HepG2 (cell line): Measurements from ENCODE around the gene ECSCR. TPM values are rescaled to one million over a fixed set of nuclear protein-coding genes. Genes with fewer than 3 reads are reported as not detected.

Source experiments
- AKAP8 ChIP-seq: sonication (generic); formaldehyde crosslinking; IDR thresholded peaks from 2 replicates; pipeline ENCODE4 v1.5.1; 2020; ENCODE audit warnings: mild to moderate bottlenecking, missing genetic modification reagents
- ARID5B ChIP-seq: IDR thresholded peaks from 2 replicates; pipeline ENCODE4 v1.4.0; 2020; ENCODE audit warnings: mild to moderate bottlenecking, missing genetic modification reagents
- FOXJ3 ChIP-seq: sonication (generic); formaldehyde crosslinking; IDR thresholded peaks from 2 replicates; pipeline ENCODE4 v1.4.0; 2020; ENCODE audit warnings: missing genetic modification reagents, mild to moderate bottlenecking, borderline replicate concordance
- GABPB1 ChIP-seq: IDR thresholded peaks from 2 replicates; pipeline ENCODE4 v1.6.1; 2016; ENCODE audit warnings: mild to moderate bottlenecking, missing genetic modification reagents, moderate library complexity, missing compliant biosample characterization
- GATAD1 ChIP-seq: IDR thresholded peaks from 2 replicates; pipeline ENCODE4 v1.6.1; 2016; ENCODE audit warnings: missing genetic modification reagents, missing compliant biosample characterization
- IRF2 ChIP-seq: IDR thresholded peaks from 2 replicates; pipeline ENCODE4 v1.6.1; 2018; ENCODE audit warnings: missing genetic modification reagents, missing compliant biosample characterization
- MED13 ChIP-seq: sonication (generic); formaldehyde crosslinking; IDR thresholded peaks from 2 replicates; pipeline ENCODE4 v1.5.0; 2020; ENCODE audit warnings: missing genetic modification reagents
- MEIS1 ChIP-seq: sonication (generic); formaldehyde crosslinking; IDR thresholded peaks from 2 replicates; pipeline ENCODE4 v1.9.0; 2021; ENCODE audit warnings: mild to moderate bottlenecking, missing genetic modification reagents, moderate library complexity, borderline replicate concordance
- MTA1 ChIP-seq: sonication (generic); formaldehyde crosslinking; IDR thresholded peaks from 2 replicates; pipeline ENCODE4 v1.4.0; 2020; ENCODE audit warnings: missing genetic modification reagents, mild to moderate bottlenecking, borderline replicate concordance
- NCOA2 ChIP-seq: sonication (generic); formaldehyde crosslinking; IDR thresholded peaks from 2 replicates; pipeline ENCODE4 v1.8.0; 2022; ENCODE audit warnings: inconsistent platforms
- TBL1XR1 ChIP-seq: fragments of 150-350 bp; IDR thresholded peaks from 2 replicates; pipeline ENCODE4 v1.6.1; 2014; ENCODE audit warnings: borderline replicate concordance, low read length; ENCODE audit not compliant: partially characterized antibody
- ZNF569 ChIP-seq: sonication (generic); formaldehyde crosslinking; IDR thresholded peaks from 2 replicates; pipeline ENCODE4 v1.5.0; 2020; ENCODE audit warnings: mild to moderate bottlenecking, missing genetic modification reagents, moderate library complexity, borderline replicate concordance
- ZNF737 ChIP-seq: sonication (generic); formaldehyde crosslinking; IDR thresholded peaks from 2 replicates; pipeline ENCODE4 v1.5.0; 2020; ENCODE audit warnings: missing genetic modification reagents, mild to moderate bottlenecking, borderline replicate concordance
- ZNF747 ChIP-seq: sonication (generic); formaldehyde crosslinking; IDR thresholded peaks from 2 replicates; pipeline ENCODE4 v1.8.1; 2023; ENCODE audit warnings: missing genetic modification reagents, mild to moderate bottlenecking, borderline replicate concordance
- ZSCAN5A ChIP-seq: sonication (generic); formaldehyde crosslinking; IDR thresholded peaks from 2 replicates; pipeline ENCODE4 v1.8.0; 2022; ENCODE audit warnings: mild to moderate bottlenecking, missing genetic modification reagents, borderline replicate concordance
- polyA plus RNA-seq, 8 experiments: library from polyadenylated mRNA; depleted of rRNA in 3 of 8; stranded (reverse) in 7 of 8; unstranded in 1 of 8; fragments of >200 nt; fragmentation: Illumina TruSeq in 4 of 8; extraction: Trizol in 4 of 8; gene quantifications; 2 replicates each; pipeline versions ENCODE4 v1.2.1 to v1.2.3, GENCODE V29; 2011 to 2016; ENCODE audit warnings: low read depth in 4 of 8, missing spikeins in 1 of 8, mixed read lengths in 1 of 8; ENCODE audit not compliant: insufficient read depth in 1 of 8
- total RNA-seq, 5 experiments: library from RNA; depleted of rRNA; stranded (reverse); fragments of >200 nt; fragmentation: Illumina TruSeq; extraction: Trizol; gene quantifications; 2 replicates each; pipeline ENCODE4 v1.2.3, GENCODE V29; 2016; ENCODE audit warnings: low read depth in 1 of 5
- TF ChIP-seq, protein P1 (sequence below): sonication (generic); formaldehyde crosslinking; conservative IDR thresholded peaks from 2 replicates; pipeline ENCODE4 v1.8.0; 2022; ENCODE audit warnings: low read depth, missing genetic modification reagents
- TF ChIP-seq, protein P2 (sequence below): sonication (generic); formaldehyde crosslinking; IDR thresholded peaks from 2 replicates; pipeline ENCODE4 v1.5.1; 2020; ENCODE audit warnings: mild to moderate bottlenecking, missing genetic modification reagents, borderline replicate concordance

Gene ECSCR
- total and polyA plus RNA-seq, 2 of the 13 experiments (the other 11 are each of a cell fraction or from before 2014, with no cell fraction given) = 0.18 TPM; not detected in 1

GRCh38 chr5:139402561-139403158, 59.9 kb downstream of the ECSCR start (continued):
- TF ChIP-seq, protein P1, sequence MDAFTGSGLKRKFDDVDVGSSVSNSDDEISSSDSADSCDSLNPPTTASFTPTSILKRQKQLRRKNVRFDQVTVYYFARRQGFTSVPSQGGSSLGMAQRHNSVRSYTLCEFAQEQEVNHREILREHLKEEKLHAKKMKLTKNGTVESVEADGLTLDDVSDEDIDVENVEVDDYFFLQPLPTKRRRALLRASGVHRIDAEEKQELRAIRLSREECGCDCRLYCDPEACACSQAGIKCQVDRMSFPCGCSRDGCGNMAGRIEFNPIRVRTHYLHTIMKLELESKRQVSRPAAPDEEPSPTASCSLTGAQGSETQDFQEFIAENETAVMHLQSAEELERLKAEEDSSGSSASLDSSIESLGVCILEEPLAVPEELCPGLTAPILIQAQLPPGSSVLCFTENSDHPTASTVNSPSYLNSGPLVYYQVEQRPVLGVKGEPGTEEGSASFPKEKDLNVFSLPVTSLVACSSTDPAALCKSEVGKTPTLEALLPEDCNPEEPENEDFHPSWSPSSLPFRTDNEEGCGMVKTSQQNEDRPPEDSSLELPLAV = no peak
- TF ChIP-seq, protein P2, sequence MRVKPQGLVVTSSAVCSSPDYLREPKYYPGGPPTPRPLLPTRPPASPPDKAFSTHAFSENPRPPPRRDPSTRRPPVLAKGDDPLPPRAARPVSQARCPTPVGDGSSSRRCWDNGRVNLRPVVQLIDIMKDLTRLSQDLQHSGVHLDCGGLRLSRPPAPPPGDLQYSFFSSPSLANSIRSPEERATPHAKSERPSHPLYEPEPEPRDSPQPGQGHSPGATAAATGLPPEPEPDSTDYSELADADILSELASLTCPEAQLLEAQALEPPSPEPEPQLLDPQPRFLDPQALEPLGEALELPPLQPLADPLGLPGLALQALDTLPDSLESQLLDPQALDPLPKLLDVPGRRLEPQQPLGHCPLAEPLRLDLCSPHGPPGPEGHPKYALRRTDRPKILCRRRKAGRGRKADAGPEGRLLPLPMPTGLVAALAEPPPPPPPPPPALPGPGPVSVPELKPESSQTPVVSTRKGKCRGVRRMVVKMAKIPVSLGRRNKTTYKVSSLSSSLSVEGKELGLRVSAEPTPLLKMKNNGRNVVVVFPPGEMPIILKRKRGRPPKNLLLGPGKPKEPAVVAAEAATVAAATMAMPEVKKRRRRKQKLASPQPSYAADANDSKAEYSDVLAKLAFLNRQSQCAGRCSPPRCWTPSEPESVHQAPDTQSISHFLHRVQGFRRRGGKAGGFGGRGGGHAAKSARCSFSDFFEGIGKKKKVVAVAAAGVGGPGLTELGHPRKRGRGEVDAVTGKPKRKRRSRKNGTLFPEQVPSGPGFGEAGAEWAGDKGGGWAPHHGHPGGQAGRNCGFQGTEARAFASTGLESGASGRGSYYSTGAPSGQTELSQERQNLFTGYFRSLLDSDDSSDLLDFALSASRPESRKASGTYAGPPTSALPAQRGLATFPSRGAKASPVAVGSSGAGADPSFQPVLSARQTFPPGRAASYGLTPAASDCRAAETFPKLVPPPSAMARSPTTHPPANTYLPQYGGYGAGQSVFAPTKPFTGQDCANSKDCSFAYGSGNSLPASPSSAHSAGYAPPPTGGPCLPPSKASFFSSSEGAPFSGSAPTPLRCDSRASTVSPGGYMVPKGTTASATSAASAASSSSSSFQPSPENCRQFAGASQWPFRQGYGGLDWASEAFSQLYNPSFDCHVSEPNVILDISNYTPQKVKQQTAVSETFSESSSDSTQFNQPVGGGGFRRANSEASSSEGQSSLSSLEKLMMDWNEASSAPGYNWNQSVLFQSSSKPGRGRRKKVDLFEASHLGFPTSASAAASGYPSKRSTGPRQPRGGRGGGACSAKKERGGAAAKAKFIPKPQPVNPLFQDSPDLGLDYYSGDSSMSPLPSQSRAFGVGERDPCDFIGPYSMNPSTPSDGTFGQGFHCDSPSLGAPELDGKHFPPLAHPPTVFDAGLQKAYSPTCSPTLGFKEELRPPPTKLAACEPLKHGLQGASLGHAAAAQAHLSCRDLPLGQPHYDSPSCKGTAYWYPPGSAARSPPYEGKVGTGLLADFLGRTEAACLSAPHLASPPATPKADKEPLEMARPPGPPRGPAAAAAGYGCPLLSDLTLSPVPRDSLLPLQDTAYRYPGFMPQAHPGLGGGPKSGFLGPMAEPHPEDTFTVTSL (CRISPR knock-in tag) = no peak
- 0 out of 2 replicates have a peak, but pooled peaks have one; percentile 4 for TF ChIP-seq MEIS1 (CRISPR knock-in tag)
- no peak for TF ChIP-seq ZNF737 (CRISPR knock-in tag)
- no peak for TF ChIP-seq ZSCAN5A (CRISPR knock-in tag)
- TF ChIP-seq ARID5B = 0 out of 2 replicates have a peak, but pooled peaks have one; percentile 22
- 0 out of 2 replicates have a peak, but pooled peaks have one; percentile 17 for TF ChIP-seq IRF2 (CRISPR knock-in tag)
- no peak for TF ChIP-seq ZNF747
- no peak for TF ChIP-seq GATAD1 (CRISPR knock-in tag)
- no peak for TF ChIP-seq AKAP8 (CRISPR knock-in tag)
- no peak for TF ChIP-seq TBL1XR1
- TF ChIP-seq FOXJ3 (CRISPR knock-in tag) = no peak
- TF ChIP-seq ZNF569 (CRISPR knock-in tag) = no peak
- TF ChIP-seq MTA1 (CRISPR knock-in tag) = no peak
- TF ChIP-seq MED13 (CRISPR knock-in tag) = no peak
- TF ChIP-seq GABPB1 (CRISPR knock-in tag) = no peak
- peak; percentile 27; the same call in 1 of the 2 replicates for TF ChIP-seq NCOA2
